HG02884 (cell line): ENCODE results near the gene CEP83.
"Not testable (repeated sequence)": the region's sequence is repeated elsewhere in the genome, so short reads cannot be mapped to it uniquely, and the experiment has no call there.

Source experiments
- ATAC-seq: cut with Tn5 transposase; IDR thresholded peaks from one replicate; pipeline ENCODE4 v1.9.1; 2021; ENCODE audit warnings: mild to moderate bottlenecking, moderate library complexity; ENCODE audit not compliant: unreplicated experiment

The CEP83 gene

GRCh38 chr12:94380507-94380906, 79.2 kb downstream of the CEP83 start:
- no peak for ATAC-seq

- ATAC-seq = no peak
Measured at GRCh38 chr12:94379479-94380113, 80.1 kb downstream of the CEP83 start.

DNA sequence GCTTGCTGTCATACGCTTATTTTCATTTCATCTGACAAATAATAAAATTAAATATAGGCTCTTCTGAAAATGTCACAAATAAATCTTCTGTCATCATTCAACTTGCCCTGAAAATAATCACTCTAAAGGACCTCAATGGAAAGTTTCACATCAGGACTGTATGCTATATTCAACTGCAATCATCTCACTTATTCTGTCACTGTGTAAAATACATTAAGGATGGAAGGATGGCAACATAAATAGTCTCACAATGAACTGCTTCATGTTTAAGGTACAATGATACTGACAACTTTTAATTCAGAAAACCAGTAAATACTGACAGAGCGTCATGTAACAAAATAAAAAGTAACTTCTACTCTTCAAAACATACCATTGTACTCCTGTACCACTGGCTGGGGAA, 82.1 kb downstream of the CEP83 start:
- no peak for ATAC-seq

- no peak for ATAC-seq
Measured at GRCh38 chr12:94374124-94374523, 85.5 kb downstream of the CEP83 start.

DNA sequence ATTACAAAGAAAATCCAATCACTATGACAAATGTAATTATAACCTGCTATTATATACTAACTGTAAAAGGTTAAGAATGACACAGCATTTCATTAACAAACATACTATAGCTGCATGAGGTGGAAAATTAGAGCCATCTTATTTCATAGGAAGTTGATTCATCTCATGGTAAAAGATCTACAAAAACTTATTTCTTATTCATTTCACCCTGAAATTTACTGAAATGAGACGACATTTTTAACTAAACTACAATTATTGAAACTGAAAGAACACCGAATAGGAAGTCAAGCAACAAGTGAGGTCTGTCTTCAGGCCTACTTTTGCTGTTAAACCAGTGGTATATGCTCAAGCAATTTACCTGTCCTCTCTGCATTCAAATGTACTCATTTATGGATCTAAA, 87.2 kb downstream of the CEP83 start:
- ATAC-seq = peak; percentile 59

DNA sequence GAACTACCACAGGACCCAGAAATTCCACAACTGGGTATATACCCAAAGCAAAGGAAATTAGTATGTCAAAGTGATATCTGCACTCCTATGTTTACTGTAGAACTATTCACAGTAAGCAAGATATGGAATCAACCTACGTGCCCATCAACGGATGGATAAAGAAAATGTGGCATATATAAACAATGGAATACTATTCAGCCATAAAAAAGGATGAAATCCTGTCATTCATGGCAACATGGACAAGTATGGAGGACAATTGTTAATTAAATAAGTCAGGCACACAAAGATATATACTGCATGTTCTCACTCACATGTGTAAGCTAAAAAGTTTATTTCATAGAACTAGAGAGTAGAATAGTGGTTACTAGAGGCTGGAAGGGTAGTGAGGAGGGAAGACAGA, 97.0 kb downstream of the CEP83 start:
- ATAC-seq = no peak

DNA sequence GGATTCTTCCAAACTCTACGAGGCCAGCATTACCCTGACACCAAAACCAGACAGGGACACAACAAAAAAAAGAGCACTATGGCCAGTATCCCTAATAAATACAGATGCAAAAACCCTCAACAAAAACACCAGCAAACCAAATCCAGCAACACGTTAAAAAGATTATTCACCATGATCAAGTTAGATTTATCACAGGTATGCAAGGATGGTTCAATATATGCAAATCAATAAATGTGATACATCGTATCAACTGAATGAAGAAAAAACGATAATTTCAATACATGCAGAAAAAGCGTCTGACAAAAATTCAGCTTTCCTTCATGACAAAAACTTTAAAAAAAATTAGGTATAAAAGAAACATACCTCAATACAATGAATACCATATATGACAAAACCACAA, 99.9 kb downstream of the CEP83 start:
- ATAC-seq = no peak

DNA sequence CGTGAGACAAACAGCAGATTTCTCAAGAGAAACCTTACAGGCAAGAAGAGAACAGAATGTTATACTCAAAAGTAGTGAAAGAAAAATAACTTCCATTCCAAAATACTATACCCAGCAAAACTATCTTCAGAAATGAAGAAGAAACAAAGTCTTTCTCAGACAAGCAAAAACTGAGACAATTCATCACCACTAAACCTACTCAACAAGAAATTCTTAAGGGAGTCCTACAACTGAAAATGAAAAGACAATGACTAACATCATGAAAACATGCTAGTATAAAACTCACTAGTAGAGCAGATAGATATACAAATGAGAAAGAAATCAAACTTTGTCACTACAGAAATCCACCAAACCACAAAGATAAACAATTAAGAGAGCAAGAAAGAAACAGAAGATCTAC, 106.5 kb downstream of the CEP83 start:
- no peak for ATAC-seq

DNA sequence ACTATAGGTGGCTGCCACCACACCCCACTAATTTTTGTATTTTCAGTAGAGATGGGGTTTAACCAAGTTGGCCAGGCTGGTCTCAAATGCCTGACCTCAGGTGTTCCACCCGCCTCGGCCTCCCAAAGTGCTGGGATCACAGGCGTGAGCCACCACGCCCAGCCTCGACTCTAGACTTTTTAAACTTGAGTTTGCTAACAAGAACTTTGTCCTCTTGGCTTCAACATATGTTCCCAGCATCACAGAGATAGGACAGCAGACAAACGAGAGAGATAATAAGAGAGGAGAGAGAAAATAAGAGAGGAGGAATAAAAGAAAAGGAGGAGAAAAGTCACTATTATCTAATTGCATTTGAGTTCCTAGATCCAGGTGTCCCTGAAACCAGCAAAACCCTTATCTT, 119.1 kb downstream of the CEP83 start:
- ATAC-seq = no peak

DNA sequence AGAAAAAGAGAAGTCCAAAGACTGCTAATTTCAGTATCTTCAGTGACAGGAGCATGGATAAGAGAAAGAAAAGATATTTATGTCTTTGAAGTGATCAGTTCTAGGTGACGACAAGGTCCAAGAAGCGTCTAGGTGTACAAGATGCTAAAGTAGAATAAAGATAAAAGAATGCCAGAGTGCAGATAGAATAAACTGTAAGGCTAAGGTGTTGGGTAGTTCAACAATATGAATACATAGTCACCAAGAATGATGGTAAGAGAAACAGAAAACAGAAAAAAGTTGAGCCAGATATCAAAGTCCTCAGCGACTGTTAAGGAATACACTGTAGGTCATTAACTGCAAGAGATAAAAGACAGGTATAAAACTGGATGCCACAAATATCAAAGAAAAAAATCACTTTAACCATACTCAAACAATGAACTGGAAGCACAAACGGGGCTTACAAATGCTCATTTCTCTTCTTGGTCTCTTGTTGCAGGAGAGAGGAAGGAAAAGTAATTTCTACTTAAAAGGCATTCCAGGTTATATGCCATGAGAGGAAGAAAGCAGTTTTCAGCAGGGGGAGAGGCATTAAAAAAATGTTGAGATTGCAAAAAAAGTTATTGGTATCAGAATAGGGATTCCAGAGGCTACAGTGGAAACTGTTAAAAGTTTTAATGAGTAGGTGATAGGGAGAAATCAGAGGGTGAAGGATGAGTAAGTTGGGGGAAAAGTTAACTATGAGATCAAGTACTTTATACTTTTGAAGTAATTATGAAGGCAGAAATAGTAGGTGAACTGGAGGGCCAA, 121.5 kb downstream of the CEP83 start:
- ATAC-seq = no peak

GRCh38 chr12:94336211-94336925, 123.3 kb downstream of the CEP83 start:
- no peak for ATAC-seq

GRCh38 chr12:94333396-94333795, 126.3 kb downstream of the CEP83 start:
- no peak for ATAC-seq

DNA sequence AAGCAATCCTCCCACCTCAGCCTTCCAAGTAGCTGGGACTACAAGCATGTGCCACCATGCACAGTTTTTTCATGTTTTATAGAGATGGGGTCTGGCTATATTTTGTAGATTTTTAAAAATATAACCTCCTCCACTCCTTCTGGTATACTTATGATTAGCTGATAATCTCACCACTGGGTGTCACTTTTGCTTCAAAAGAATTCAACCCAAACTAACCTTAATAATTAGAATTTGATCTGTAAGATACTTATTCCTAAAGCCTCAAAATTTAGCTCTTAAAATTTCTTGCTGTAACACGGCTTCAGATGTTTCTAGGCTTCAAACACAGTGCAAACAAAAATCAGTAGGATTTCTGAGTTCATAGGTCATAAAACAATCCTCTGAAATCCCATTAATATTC, 130.3 kb downstream of the CEP83 start:
- no peak for ATAC-seq

- no peak for ATAC-seq
Measured at GRCh38 chr12:94327809-94328208, 131.9 kb downstream of the CEP83 start.

- no peak for ATAC-seq
Measured at GRCh38 chr12:94326727-94327126, 132.9 kb downstream of the CEP83 start.

- no peak for ATAC-seq
Measured at GRCh38 chr12:94326234-94326633, 133.4 kb downstream of the CEP83 start.

DNA sequence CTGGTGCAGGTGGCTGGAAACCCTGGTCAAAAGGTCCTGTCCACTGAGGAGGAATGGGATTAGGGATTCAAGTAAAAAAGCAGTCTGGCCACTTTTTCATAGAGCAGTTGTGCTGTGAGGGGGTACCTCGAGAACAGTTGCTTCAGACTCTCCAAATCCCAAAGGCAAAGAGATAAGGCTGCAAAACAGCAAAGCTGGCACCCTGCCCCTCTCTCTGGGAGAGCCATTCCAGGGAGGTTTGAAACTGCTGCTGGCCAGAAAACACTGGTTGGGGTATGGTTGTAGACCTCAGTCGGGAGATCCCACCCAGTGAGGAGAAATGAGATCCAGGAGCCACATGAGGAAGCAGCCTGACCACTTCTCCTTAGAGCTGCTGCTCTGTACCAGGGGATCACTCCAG, 137.3 kb downstream of the CEP83 start:
- no peak for ATAC-seq

DNA sequence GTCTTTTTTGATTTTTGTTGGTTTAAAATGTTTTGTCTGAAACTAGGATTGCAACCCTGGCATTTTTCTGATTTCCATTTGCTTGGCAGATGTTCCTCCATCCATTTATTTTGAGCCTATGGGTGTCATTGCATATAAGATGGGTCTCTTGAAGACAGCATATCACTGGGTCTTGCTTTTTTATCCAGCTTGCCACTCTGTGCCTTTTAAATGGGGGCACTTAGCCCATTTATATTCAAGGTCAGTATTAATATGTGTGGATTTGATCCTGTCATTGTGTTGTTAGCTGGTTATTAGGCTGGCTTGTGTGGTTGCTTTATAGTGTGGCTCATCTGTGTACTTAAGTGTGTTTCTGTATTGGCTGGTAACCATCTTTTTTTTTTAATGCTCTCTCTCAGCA, 139.6 kb downstream of the CEP83 start:
- no peak for ATAC-seq

DNA sequence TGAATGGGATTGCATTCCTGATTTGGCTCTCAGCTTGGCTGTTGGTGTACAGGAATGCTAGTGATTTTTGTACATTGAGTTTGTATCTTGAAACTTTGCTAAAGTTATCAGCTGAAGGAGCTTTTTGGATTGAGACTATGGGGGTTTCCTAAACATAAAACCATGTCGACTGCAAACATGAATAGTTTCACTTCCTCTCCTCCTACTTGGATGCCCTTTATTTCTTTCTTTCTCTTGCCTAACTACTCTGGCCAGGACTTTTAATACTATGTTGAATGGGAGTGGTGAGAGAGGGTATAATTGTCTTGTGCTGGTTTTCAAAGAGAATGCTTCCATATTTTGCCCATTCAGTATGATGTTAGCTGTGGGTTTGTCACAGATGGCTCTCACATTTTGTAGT, 141.5 kb downstream of the CEP83 start:
- ATAC-seq = peak; percentile 82

- not testable (repeated sequence) for ATAC-seq
Measured at GRCh38 chr12:94316600-94316999, 143.1 kb downstream of the CEP83 start.

DNA sequence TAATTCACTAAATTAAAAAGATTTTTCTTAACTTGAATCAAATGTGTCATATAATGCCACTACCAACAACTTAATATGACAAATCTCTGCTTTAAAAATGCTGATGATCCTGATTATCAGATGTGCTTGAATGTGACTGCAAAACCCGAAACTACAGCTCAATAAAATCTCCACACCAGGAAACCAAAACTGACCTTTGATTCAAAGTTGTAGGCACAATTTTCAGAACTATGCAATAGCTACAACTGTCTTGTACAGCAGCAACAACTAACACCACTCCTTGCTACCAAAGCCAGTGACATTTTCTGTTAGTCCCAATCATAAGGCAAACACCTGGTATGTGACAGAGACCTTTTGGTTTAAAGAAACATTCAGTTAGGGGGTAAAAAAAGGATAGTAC, 147.3 kb downstream of the CEP83 start:
- ATAC-seq = no peak

- ATAC-seq = peak; percentile 72
Measured at GRCh38 chr12:94309373-94309772, 150.3 kb downstream of the CEP83 start.
